ENCODE results near the gene ZNF512B. TPM values are rescaled to one million over a fixed set of nuclear protein-coding genes. Genes with fewer than 3 reads are reported as not detected.
"Not testable (repeated sequence)": the region's sequence is repeated elsewhere in the genome, so short reads cannot be mapped to it uniquely, and the experiment has no call there.

ZNF512B gene
- total RNA-seq, 1 donor from 2014 or later = 5.2 TPM

GRCh38 chr20:63933646-63934045 is 36.1 kb downstream of the ZNF512B start:
- H3K4me3 ChIP-seq (ENCODE audit: low read depth, low read length) = no peak overlapping the region
- no peak for DNase-seq (ENCODE audit: low read depth)
- TF ChIP-seq CTCF (conservative IDR thresholded peaks at IDR 0.05; ENCODE audit: low read depth, low read length) = no peak

GRCh38 chr20:63932606-63933160 is 37.0 kb downstream of the ZNF512B start:
- no peak for DNase-seq (ENCODE audit: low read depth)
- H3K4me3 ChIP-seq (ENCODE audit: low read depth, low read length) = no peak overlapping the region
- TF ChIP-seq CTCF (conservative IDR thresholded peaks at IDR 0.05; ENCODE audit: low read depth, low read length) = no peak

GRCh38 chr20:63931735-63932134 is 38.0 kb downstream of the ZNF512B start:
- no peak for DNase-seq (ENCODE audit: low read depth)

GRCh38 chr20:63930971-63931553 is 38.7 kb downstream of the ZNF512B start:
- no peak for DNase-seq (ENCODE audit: low read depth)
- no peak for TF ChIP-seq CTCF (conservative IDR thresholded peaks at IDR 0.05; ENCODE audit: low read depth, low read length)
- H3K4me3 ChIP-seq (ENCODE audit: low read depth, low read length) = no peak overlapping the region

More at GRCh38 chr20:63931735-63932134, 38.0 kb downstream of the ZNF512B start:
- no peak for TF ChIP-seq CTCF (conservative IDR thresholded peaks at IDR 0.05; ENCODE audit: low read depth, low read length)
- H3K4me3 ChIP-seq (ENCODE audit: low read depth, low read length) = no peak overlapping the region

- DNase-seq (ENCODE audit: low read depth); H3K4me3 ChIP-seq (ENCODE audit: low read depth, low read length): not testable (repeated sequence)
These were observed 40.3 kb downstream of the ZNF512B start for GRCh38 chr20:63929473-63929883.

GRCh38 chr20:63929071-63929470 is 40.7 kb downstream of the ZNF512B start:
- no peak for TF ChIP-seq CTCF (conservative IDR thresholded peaks at IDR 0.05; ENCODE audit: low read depth, low read length)
- no peak for DNase-seq (ENCODE audit: low read depth)
- no peak overlapping the region for H3K4me3 ChIP-seq (ENCODE audit: low read depth, low read length)

- DNase-seq (ENCODE audit: low read depth) = no peak
- H3K4me3 ChIP-seq (ENCODE audit: low read depth, low read length) = no peak overlapping the region
- TF ChIP-seq CTCF (conservative IDR thresholded peaks at IDR 0.05; ENCODE audit: low read depth, low read length) = no peak
These were observed 43.4 kb downstream of the ZNF512B start for GRCh38 chr20:63926298-63926697.

All from epithelial cell of proximal tubule (primary cell).